C4-2B (cell line): Measurements from ENCODE around the gene DEGS1.

Source experiments
- H3K27ac ChIP-seq: fragments of 450-650 bp; 2 replicates; pipeline ENCODE4 v1.5.1; 2017
- CTCF ChIP-seq: fragments of 450-650 bp; conservative IDR thresholded peaks from 2 replicates; pipeline ENCODE4 v1.5.1; 2017; ENCODE audit warnings: mild to moderate bottlenecking
- ZFX ChIP-seq: fragments of 450-650 bp; IDR thresholded peaks from 2 replicates; pipeline ENCODE4 v1.6.1; 2017

The DEGS1 gene

GRCh38 chr1:224192082-224192788 is 9.2 kb downstream of the DEGS1 start:
- no peak for TF ChIP-seq ZFX
- no peak for TF ChIP-seq CTCF
- no peak overlapping the region for H3K27ac ChIP-seq

DNA sequence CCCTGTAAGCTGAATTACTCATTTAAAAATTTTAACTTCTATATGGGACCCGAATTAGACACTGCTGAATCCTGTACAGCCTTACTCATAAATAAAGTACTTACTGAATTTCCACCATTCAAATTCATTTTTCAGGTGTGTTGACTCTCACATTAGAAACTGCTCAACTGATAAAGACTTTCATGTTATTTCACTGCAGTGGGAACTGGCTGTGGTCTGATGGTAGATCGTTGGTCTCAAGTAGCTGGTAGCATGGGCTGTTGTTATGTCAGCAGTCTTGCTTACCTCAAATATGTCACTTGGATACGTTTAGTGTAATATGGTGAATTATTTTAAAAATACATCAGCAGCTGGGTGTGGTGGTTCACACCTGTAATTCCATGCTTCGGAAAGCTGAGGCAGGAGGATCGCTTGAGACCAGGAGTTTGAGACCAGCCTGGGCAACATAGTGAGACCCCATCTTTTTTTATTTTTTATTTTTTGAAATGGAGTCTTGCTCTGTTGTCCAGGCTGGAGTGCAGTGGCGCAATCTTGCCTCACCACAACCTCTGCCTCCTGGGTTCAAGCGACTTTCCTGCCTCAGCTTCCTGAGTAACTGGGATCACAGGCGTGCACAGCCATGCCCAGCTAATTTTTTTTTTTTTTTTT is 10.4 kb downstream of the DEGS1 start:
- no peak for TF ChIP-seq ZFX
- no peak for TF ChIP-seq CTCF
- H3K27ac ChIP-seq: no peak overlapping the region

- no peak overlapping the region for H3K27ac ChIP-seq
- TF ChIP-seq ZFX (no peak), CTCF (no peak)
Measured at GRCh38 chr1:224196813-224197600, 14.0 kb downstream of the DEGS1 start.

GRCh38 chr1:224198572-224198971 is 15.5 kb downstream of the DEGS1 start:
- no peak overlapping the region for H3K27ac ChIP-seq

GRCh38 chr1:224199679-224200078 is 16.6 kb downstream of the DEGS1 start:
- TF ChIP-seq CTCF: no peak
- peak overlapping the region; percentile 14; the same call in 1 of the 2 replicates for H3K27ac ChIP-seq

More at GRCh38 chr1:224198572-224198971, 15.5 kb downstream of the DEGS1 start:
- TF ChIP-seq ZFX (no peak), CTCF (no peak)

DNA sequence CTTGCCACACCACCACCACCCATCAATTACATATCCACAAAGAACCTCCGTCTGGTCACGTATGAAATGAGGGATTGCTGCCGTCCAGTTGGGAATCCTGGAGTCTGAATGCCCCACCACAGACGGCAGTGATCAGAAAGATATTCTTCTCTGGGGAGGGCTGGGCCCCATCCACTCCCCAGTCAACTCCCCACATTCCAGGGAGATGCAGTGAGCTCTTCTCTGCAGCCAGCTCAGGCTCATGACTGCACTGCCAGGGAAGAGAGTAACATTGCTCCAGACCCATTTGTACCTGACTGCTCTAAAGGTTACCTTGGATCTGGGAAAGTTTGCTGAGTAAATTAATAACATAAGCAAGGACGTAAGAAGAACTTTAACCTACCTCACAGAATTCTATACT is 18.3 kb downstream of the DEGS1 start:
- H3K27ac ChIP-seq: no peak overlapping the region

More for the DNA sequence above, 18.3 kb downstream of the DEGS1 start:
- TF ChIP-seq CTCF: no peak
- TF ChIP-seq ZFX: no peak
